A172 (cell line): Measurements from ENCODE around the gene ONECUT2. TPM values are rescaled to one million over a fixed set of nuclear protein-coding genes. Genes with fewer than 3 reads are reported as not detected.

Source experiments
- DNase-seq: peaks from one replicate; pipeline ENCODE4 v3.0.0-alpha.2; 2015; ENCODE audit warnings: low spot score
- total RNA-seq: library from RNA; depleted of rRNA; stranded (reverse); fragments of >200 nt; shearing (Covaris generic); gene quantifications from 2 replicates; pipeline ENCODE4 v1.2.3, GENCODE V29; 2014; rRNA removed

Gene ONECUT2
- total RNA-seq, 1 experiment from 2014 or later, result 0.71 TPM

DNA sequence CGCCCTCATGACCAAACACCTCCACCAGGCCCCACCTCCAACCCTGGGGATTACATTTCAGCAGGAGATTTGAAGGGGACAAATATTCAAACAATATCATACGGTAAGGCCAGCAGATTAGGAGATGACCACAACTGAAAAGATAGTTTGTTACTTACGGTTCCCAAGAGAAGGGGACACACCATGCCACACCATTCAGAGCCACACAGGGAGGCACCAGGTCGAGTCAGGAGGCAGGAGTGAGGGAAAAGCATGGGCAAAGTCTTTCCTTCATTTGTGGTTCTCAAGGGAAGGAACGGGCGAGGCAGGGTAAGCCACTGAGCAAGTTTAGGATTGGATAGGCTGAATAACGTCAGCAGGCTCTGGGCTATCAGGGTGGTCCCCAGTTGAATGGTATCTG, 94.0 kb downstream of the ONECUT2 start:
- DNase-seq, result no peak

GRCh38 chr18:57533006-57533867, 98.1 kb downstream of the ONECUT2 start:
- DNase-seq, result no peak

GRCh38 chr18:57533868-57534510, 98.8 kb downstream of the ONECUT2 start:
- no peak for DNase-seq

DNA sequence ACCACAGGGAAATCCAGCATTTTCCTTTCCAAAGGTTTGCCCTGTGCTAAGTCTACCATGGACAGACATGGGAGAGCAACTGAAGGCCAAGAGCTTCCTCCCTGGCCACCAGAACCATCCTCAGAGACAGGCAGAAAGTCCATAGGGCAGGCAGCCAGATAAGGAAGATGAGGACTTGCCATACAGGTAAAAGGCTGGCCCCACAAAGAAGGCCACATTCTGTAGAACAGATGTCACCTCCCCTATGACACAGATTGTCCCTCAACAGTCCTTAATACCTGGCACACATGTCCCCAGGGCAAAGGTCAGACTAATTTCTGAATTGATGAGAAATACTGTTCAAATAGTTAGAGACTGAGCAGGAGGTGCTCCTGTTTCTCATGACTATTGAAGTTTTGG, 99.3 kb downstream of the ONECUT2 start:
- no peak for DNase-seq

DNA sequence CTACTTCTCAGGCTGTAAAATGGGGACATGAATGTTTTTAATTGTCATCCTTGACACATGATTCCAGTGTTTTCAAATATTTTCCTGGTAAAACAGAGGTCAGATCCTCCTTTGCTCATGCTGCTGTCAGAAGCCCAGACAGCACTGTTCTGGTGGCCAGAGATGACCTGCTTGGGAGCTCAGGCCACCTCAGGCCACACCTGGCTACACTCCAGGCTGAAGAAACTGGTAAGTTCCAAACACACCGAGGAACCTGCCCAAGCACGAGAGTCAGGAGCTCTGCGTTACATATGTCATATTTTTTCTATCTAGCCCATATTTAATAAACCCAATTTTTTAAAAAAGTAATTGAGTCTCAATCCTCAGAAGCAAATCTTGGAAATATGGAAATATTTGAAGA, 103.4 kb downstream of the ONECUT2 start:
- no peak for DNase-seq

GRCh38 chr18:57539702-57540101, 104.5 kb downstream of the ONECUT2 start:
- no peak for DNase-seq

Other genes starting within 250 kb of the ONECUT2 start
- gene ST8SIA3, start 82.8 kb upstream of the ONECUT2 start, total RNA-seq, result not detected in 2 replicates
- 25.9 and 38.3 TPM in 2 replicates for gene FECH, start 151.3 kb downstream of the ONECUT2 start, total RNA-seq
- 130 and 186 TPM in 2 replicates for gene NARS1, start 186.5 kb downstream of the ONECUT2 start, total RNA-seq